ENCODE data around the gene FAM184B.

FAM184B gene

DNA sequence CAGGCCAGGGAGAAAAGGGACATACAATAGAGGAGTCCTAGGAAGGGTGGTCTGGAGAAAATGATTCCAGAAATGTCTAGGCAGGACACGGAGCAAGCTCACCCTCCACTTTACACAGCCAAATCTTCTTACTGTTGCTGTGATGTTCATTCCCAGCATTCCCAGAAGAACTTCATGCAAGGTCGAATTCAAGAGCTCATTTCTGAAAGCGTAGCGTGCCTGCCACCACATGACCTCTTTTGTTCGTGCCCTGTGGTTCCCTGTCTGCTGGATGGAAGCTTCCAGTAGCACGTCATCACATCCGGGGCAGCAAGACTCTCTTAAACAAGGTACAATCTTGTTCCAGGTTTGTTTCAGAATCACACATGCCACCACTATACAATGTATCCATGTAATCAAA, 57.8 kb downstream of the FAM184B start (continued):
- TF ChIP-seq AEBP2 (tag by site-specific recombination; IDR thresholded peaks at IDR 0.05; ENCODE audit: borderline replicate concordance): no peak
- TF ChIP-seq, protein P1, sequence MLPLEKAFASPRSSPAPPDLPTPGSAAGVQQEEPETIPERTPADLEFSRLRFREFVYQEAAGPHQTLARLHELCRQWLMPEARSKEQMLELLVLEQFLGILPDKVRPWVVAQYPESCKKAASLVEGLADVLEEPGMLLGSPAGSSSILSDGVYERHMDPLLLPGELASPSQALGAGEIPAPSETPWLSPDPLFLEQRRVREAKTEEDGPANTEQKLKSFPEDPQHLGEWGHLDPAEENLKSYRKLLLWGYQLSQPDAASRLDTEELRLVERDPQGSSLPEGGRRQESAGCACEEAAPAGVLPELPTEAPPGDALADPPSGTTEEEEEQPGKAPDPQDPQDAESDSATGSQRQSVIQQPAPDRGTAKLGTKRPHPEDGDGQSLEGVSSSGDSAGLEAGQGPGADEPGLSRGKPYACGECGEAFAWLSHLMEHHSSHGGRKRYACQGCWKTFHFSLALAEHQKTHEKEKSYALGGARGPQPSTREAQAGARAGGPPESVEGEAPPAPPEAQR (tag by site-specific recombination; IDR thresholded peaks at IDR 0.05): no peak
- no peak for TF ChIP-seq ZNF426 (tag by site-specific recombination; IDR thresholded peaks at IDR 0.05)
- no peak for TF ChIP-seq ZNF677 (tag by site-specific recombination; IDR thresholded peaks at IDR 0.05)
- no peak for TF ChIP-seq KLF17 (tag by site-specific recombination; IDR thresholded peaks at IDR 0.05)
- no peak for TF ChIP-seq ZNF791 (tag by site-specific recombination; IDR thresholded peaks at IDR 0.05)
- TF ChIP-seq ZNF202 (tag by site-specific recombination; IDR thresholded peaks at IDR 0.05; ENCODE audit: borderline replicate concordance): no peak
- TF ChIP-seq SCRT1 (tag by site-specific recombination; IDR thresholded peaks at IDR 0.05; ENCODE audit: borderline replicate concordance): no peak
- TF ChIP-seq, protein P2, sequence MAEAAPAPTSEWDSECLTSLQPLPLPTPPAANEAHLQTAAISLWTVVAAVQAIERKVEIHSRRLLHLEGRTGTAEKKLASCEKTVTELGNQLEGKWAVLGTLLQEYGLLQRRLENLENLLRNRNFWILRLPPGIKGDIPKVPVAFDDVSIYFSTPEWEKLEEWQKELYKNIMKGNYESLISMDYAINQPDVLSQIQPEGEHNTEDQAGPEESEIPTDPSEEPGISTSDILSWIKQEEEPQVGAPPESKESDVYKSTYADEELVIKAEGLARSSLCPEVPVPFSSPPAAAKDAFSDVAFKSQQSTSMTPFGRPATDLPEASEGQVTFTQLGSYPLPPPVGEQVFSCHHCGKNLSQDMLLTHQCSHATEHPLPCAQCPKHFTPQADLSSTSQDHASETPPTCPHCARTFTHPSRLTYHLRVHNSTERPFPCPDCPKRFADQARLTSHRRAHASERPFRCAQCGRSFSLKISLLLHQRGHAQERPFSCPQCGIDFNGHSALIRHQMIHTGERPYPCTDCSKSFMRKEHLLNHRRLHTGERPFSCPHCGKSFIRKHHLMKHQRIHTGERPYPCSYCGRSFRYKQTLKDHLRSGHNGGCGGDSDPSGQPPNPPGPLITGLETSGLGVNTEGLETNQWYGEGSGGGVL (tag by site-specific recombination; IDR thresholded peaks at IDR 0.05): no peak
- TF ChIP-seq ZBTB44 (tag by site-specific recombination; IDR thresholded peaks at IDR 0.05): no peak

DNA sequence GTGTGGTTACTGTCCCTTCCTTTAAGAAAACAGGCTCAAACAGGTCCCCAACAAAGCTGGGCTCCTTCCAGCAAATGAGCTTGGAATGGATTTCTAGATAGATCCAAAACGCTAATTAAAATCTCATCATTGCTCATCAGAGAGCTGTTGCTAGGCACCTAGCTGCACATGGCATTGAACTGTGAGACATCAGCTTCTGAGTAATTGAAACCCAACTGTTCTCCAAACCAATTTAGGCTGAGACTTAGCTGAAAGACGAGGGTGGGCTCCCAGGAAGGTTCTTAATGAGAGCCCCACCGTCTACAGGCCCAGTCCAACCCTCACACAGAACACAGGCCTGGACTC, 59.1 kb downstream of the FAM184B start:
- ChIA-PET POLR2A (no interaction called here), CTCF (no interaction called here)
- Histone ChIP-seq H3K9me3 (ENCODE audit: control insufficient read depth, insufficient read depth, low read depth, low read length) (no peaks in the 10 kb centered on the region), H3K4me1 (ENCODE audit: control insufficient read depth, insufficient read depth, low read length) (no peaks in the 10 kb centered on the region), H3K27ac (ENCODE audit: extremely low read depth, low read depth, low read length) (no peak overlapping the region), H3K4me3 (ENCODE audit: low read depth, low read length) (no peak overlapping the region), H3K36me3 (ENCODE audit: control insufficient read depth in 2 of 2, insufficient read depth in 1 of 2, low read length in 2 of 2) (no peaks in the 10 kb centered on the region)
- no peak for TF ChIP-seq ZNF548 (tag by site-specific recombination; IDR thresholded peaks at IDR 0.05)
- TF ChIP-seq OVOL3 (tag by site-specific recombination; IDR thresholded peaks at IDR 0.05): no peak

DNA sequence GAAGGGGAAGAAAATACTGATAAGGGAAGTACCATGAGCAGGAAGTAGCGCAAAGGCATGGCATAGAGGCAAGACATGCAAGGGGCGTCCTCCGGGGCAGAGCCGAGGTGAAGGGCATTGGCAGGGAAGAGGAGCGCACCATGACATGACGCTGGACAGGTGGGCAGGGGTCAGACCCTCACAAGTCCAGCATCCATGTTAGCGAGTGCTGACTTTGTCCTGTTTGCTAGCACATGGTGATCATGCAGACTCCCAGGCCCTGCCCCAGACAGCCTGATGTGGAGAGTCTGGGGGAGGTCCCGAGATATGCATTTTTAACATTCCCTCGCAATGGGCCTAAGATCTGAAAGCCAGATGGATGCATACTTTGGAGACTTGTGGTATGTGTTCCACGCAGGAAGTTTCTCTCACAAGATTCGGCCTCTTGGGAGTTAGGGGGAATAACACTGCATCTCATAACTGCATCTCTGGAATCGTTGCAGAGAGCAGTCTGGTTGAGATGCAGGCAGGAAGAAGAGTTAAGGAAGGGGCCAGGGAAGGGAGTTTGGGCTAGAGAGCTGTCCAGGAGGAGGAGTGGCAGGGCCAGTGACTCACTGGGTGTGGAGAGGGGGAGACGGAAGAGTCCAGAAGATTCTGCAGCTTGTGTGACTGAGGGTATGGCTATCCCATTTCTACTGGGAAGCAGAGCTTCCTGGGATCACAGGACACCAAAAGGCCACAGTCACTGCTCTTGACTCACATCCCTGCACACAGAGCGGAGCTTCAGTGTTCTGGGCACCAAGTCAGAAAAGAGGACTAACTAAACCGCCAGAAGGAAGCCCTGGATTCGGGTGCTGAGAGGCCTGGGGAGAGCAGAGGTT, 59.7 kb downstream of the FAM184B start:
- POLR2A ChIA-PET: no interaction called here
- no peak overlapping the region for H3K27ac ChIP-seq (ENCODE audit: extremely low read depth, low read depth, low read length)
- no peak overlapping the region for H3K4me3 ChIP-seq (ENCODE audit: low read depth, low read length)
- CTCF ChIA-PET: no interaction called here
- no peaks in the 10 kb centered on the region for H3K9me3 ChIP-seq (ENCODE audit: control insufficient read depth, insufficient read depth, low read depth, low read length)
- H3K36me3 ChIP-seq (ENCODE audit: control insufficient read depth in 2 of 2, insufficient read depth in 1 of 2, low read length in 2 of 2): no peaks in the 10 kb centered on the region
- H3K4me1 ChIP-seq (ENCODE audit: control insufficient read depth, insufficient read depth, low read length): no peaks in the 10 kb centered on the region
- TF ChIP-seq ZNF19 (tag by site-specific recombination; IDR thresholded peaks at IDR 0.05; ENCODE audit: low read depth) (no peak), ZNF660 (tag by site-specific recombination; IDR thresholded peaks at IDR 0.05) (no peak), ZNF626 (tag by site-specific recombination; IDR thresholded peaks at IDR 0.05) (no peak)
